SK-N-SH treated with all-trans-retinoic acid at 6 μM for 48 hours (cell line): ENCODE results near the gene CPT2.

Experiments
- ATAC-seq: fragments of 200-7000 bp; cut with Tn5 transposase; 3 replicates; pipeline ENCODE4 v1.9.1; 2020; ENCODE audit warnings: mild to moderate bottlenecking, moderate library complexity
- ARNTL ChIP-seq: fragments of 450-650 bp; formaldehyde crosslinking; IDR thresholded peaks from 2 replicates; pipeline ENCODE4 v1.5.0; 2020; ENCODE audit warnings: low read depth, mild to moderate bottlenecking, moderate library complexity, borderline replicate concordance
- BACH2 ChIP-seq: fragments of 250-450 bp; sonication (Bioruptor Pico); IDR thresholded peaks from 2 replicates; pipeline ENCODE4 v1.9.0; 2021; ENCODE audit warnings: mild to moderate bottlenecking, borderline replicate concordance
- CREB5 ChIP-seq: fragments of 250-450 bp; sonication (Bioruptor Pico); IDR thresholded peaks from 2 replicates; pipeline ENCODE4 v1.5.1; 2020; ENCODE audit warnings: low read depth, mild to moderate bottlenecking, moderate library complexity
- CSDC2 ChIP-seq: fragments of 250-450 bp; sonication (Bioruptor Pico); IDR thresholded peaks from 2 replicates; pipeline ENCODE4 v1.5.0; 2020; ENCODE audit warnings: mild to moderate bottlenecking, moderate library complexity
- ESRRG ChIP-seq: fragments of 250-450 bp; sonication (Bioruptor Pico); IDR thresholded peaks from 2 replicates; pipeline ENCODE4 v1.6.1; 2021; ENCODE audit warnings: mild to moderate bottlenecking
- GLIS3 ChIP-seq: fragments of 250-450 bp; sonication (Bioruptor Pico); IDR thresholded peaks from 2 replicates; pipeline ENCODE4 v1.5.0; 2020; ENCODE audit warnings: mild to moderate bottlenecking, moderate library complexity
- ISL1 ChIP-seq: fragments of 250-450 bp; sonication (Bioruptor Pico); IDR thresholded peaks from 2 replicates; pipeline ENCODE4 v2.1.2; 2022; ENCODE audit warnings: mild to moderate bottlenecking, moderate library complexity
- OSR1 ChIP-seq: fragments of 250-450 bp; sonication (Bioruptor Pico); IDR thresholded peaks from 2 replicates; pipeline ENCODE4 v1.8.0; 2022; ENCODE audit warnings: moderate library complexity, mild to moderate bottlenecking, inconsistent platforms
- PATZ1 ChIP-seq: fragments of 250-450 bp; sonication (Bioruptor Pico); IDR thresholded peaks from 2 replicates; pipeline ENCODE4 v1.8.0; 2020; ENCODE audit warnings: mild to moderate bottlenecking, moderate library complexity, borderline replicate concordance
- POU6F1 ChIP-seq: fragments of 250-450 bp; sonication (Bioruptor Pico); IDR thresholded peaks from 2 replicates; pipeline ENCODE4 v1.8.0; 2021; ENCODE audit warnings: low read depth, mild to moderate bottlenecking, moderate library complexity, borderline replicate concordance
- PPARA ChIP-seq: fragments of 250-450 bp; sonication (Bioruptor Pico); IDR thresholded peaks from 2 replicates; pipeline ENCODE4 v1.5.0; 2020; ENCODE audit warnings: mild to moderate bottlenecking, borderline replicate concordance
- RARB ChIP-seq: fragments of 250-450 bp; sonication (Bioruptor Pico); IDR thresholded peaks from 2 replicates; pipeline ENCODE4 v1.8.0; 2021; ENCODE audit warnings: mild to moderate bottlenecking, moderate library complexity
- SNAI2 ChIP-seq: fragments of 250-450 bp; sonication (Bioruptor Pico); IDR thresholded peaks from 2 replicates; pipeline ENCODE4 v1.5.0; 2020; ENCODE audit warnings: mild to moderate bottlenecking, moderate library complexity
- TCF4 ChIP-seq: fragments of 250-450 bp; sonication (Bioruptor Pico); IDR thresholded peaks from 2 replicates; pipeline ENCODE4 v1.8.0; 2021; ENCODE audit warnings: mild to moderate bottlenecking, moderate library complexity, borderline replicate concordance
- TOX ChIP-seq: fragments of 250-450 bp; sonication (Bioruptor Pico); IDR thresholded peaks from 2 replicates; pipeline ENCODE4 v1.8.0; 2021; ENCODE audit warnings: mild to moderate bottlenecking, moderate library complexity, borderline replicate concordance
- ZC3H10 ChIP-seq: fragments of 250-450 bp; sonication (Bioruptor Pico); IDR thresholded peaks from 2 replicates; pipeline ENCODE4 v1.5.1; 2021; ENCODE audit warnings: mild to moderate bottlenecking, moderate library complexity
- ZFP3 ChIP-seq: fragments of 250-450 bp; sonication (Bioruptor Pico); IDR thresholded peaks from 2 replicates; pipeline ENCODE4 v1.5.0; 2020; ENCODE audit warnings: mild to moderate bottlenecking, moderate library complexity
- ZFP30 ChIP-seq: fragments of 450-650 bp; formaldehyde crosslinking; IDR thresholded peaks from 2 replicates; pipeline ENCODE4 v1.5.0; 2022; ENCODE audit warnings: mild to moderate bottlenecking, moderate library complexity
- ZNF565 ChIP-seq: fragments of 450-650 bp; formaldehyde crosslinking; conservative IDR thresholded peaks from 2 replicates; pipeline ENCODE4 v1.5.0; 2020; ENCODE audit warnings: low read depth, mild to moderate bottlenecking, moderate library complexity
- ZNF70 ChIP-seq: fragments of 450-650 bp; formaldehyde crosslinking; IDR thresholded peaks from 2 replicates; pipeline ENCODE4 v1.5.0; 2020; ENCODE audit warnings: mild to moderate bottlenecking, moderate library complexity
- ZNF8 ChIP-seq: fragments of 450-650 bp; formaldehyde crosslinking; IDR thresholded peaks from 2 replicates; pipeline ENCODE4 v1.5.0; 2020; ENCODE audit warnings: mild to moderate bottlenecking, moderate library complexity

The CPT2 gene

GRCh38 chr1:53176452-53177208 lies 20.0 kb upstream of the CPT2 start (continued):
- TF ChIP-seq BACH2 (CRISPR knock-in tag) (no peak), ZFP30 (no peak), PPARA (CRISPR knock-in tag) (no peak), ZNF8 (CRISPR knock-in tag) (no peak)

GRCh38 chr1:53180226-53180625 lies 16.4 kb upstream of the CPT2 start:
- ATAC-seq = no peak
- TF ChIP-seq GLIS3 (no peak), OSR1 (no peak), SNAI2 (CRISPR knock-in tag) (no peak), RARB (CRISPR knock-in tag) (no peak), CREB5 (CRISPR knock-in tag) (no peak), ESRRG (no peak), PATZ1 (no peak), TCF4 (CRISPR knock-in tag) (no peak)

GRCh38 chr1:53180951-53181350 lies 15.7 kb upstream of the CPT2 start:
- TF ChIP-seq ZNF565 (CRISPR knock-in tag) = no peak
- TF ChIP-seq ZNF70 (CRISPR knock-in tag) = no peak
- TF ChIP-seq PPARA (CRISPR knock-in tag) = no peak
- no peak for TF ChIP-seq SNAI2 (CRISPR knock-in tag)
- TF ChIP-seq PATZ1 = no peak
- TF ChIP-seq CREB5 (CRISPR knock-in tag) = no peak
- TF ChIP-seq ESRRG = no peak
- TF ChIP-seq ZC3H10 (CRISPR knock-in tag) = no peak
- TF ChIP-seq RARB (CRISPR knock-in tag) = no peak
- TF ChIP-seq ZNF8 (CRISPR knock-in tag) = no peak
- no peak for TF ChIP-seq ISL1
- TF ChIP-seq ZFP3 (CRISPR knock-in tag) = no peak
- TF ChIP-seq BACH2 (CRISPR knock-in tag) = no peak
- ATAC-seq = no peak

- peak; percentile 89 for ATAC-seq
Measured at GRCh38 chr1:53182111-53182593, 14.5 kb upstream of the CPT2 start.

More at GRCh38 chr1:53182111-53182593, 14.5 kb upstream of the CPT2 start:
- no peak for TF ChIP-seq POU6F1 (CRISPR knock-in tag)
- no peak for TF ChIP-seq RARB (CRISPR knock-in tag)
- no peak for TF ChIP-seq ZNF70 (CRISPR knock-in tag)
- TF ChIP-seq CREB5 (CRISPR knock-in tag) = no peak
- no peak for TF ChIP-seq PATZ1
- TF ChIP-seq OSR1 = no peak
- no peak for TF ChIP-seq ZNF8 (CRISPR knock-in tag)
- no peak for TF ChIP-seq SNAI2 (CRISPR knock-in tag)
- no peak for TF ChIP-seq TOX (CRISPR knock-in tag)
- no peak for TF ChIP-seq ZFP3 (CRISPR knock-in tag)
- TF ChIP-seq ARNTL (CRISPR knock-in tag) = no peak
- TF ChIP-seq ESRRG = no peak
- no peak for TF ChIP-seq ZNF565 (CRISPR knock-in tag)
- no peak for TF ChIP-seq PPARA (CRISPR knock-in tag)
- no peak for TF ChIP-seq CSDC2 (CRISPR knock-in tag)
